ENCODE measurements around the gene PCNX2.

The PCNX2 gene

GRCh38 chr1:233277637-233278606 is 17.6 kb downstream of the PCNX2 start:
- no peaks in the 10 kb centered on the region for H3K27me3 ChIP-seq (ENCODE audit: insufficient read depth, insufficient read length)
- no peaks in the 10 kb centered on the region for H3K4me1 ChIP-seq (ENCODE audit: insufficient read depth, insufficient read length)
- peak overlapping the region; percentile 9 for H3K9ac ChIP-seq (ENCODE audit: insufficient read length, low read depth)
- H3K4me3 ChIP-seq (ENCODE audit: insufficient read length, low read depth), result no peak overlapping the region
- H3K9me3 ChIP-seq (ENCODE audit: insufficient read depth, low read length), result no peaks in the 10 kb centered on the region
- H3K36me3 ChIP-seq (ENCODE audit: insufficient read depth, insufficient read length, low read length), result peaks cover 6% of the 10 kb centered on the region
- DNase-seq (ENCODE audit: low read depth, low spot score), result no peak
- TF ChIP-seq YY1 (IDR thresholded peaks at IDR 0.05; ENCODE audit: insufficient read depth, insufficient read length), result no peak

- Histone ChIP-seq H3K27me3 (ENCODE audit: insufficient read depth, insufficient read length) (no peaks in the 10 kb centered on the region), H3K36me3 (ENCODE audit: insufficient read depth, insufficient read length, low read length) (peaks cover 7% of the 10 kb centered on the region), H3K4me1 (ENCODE audit: insufficient read depth, insufficient read length) (no peaks in the 10 kb centered on the region), H3K4me3 (ENCODE audit: insufficient read length, low read depth) (no peak overlapping the region), H3K9me3 (ENCODE audit: insufficient read depth, low read length) (0 out of 2 replicates have a peak, but pooled peaks cover 8% of the 10 kb centered on the region), H3K9ac (ENCODE audit: insufficient read length, low read depth) (no peak overlapping the region)
- DNase-seq (ENCODE audit: low read depth, low spot score), result no peak
- no peak for TF ChIP-seq ZNF274 (IDR thresholded peaks at IDR 0.05; ENCODE audit: low read depth, low read length)
- no peak for TF ChIP-seq SUZ12 (IDR thresholded peaks at IDR 0.05; ENCODE audit: extremely low read depth, insufficient read depth, insufficient read length)
- no peak for TF ChIP-seq YY1 (IDR thresholded peaks at IDR 0.05; ENCODE audit: insufficient read depth, insufficient read length)
Observed at GRCh38 chr1:233269656-233270055, 25.9 kb downstream of the PCNX2 start.

DNA sequence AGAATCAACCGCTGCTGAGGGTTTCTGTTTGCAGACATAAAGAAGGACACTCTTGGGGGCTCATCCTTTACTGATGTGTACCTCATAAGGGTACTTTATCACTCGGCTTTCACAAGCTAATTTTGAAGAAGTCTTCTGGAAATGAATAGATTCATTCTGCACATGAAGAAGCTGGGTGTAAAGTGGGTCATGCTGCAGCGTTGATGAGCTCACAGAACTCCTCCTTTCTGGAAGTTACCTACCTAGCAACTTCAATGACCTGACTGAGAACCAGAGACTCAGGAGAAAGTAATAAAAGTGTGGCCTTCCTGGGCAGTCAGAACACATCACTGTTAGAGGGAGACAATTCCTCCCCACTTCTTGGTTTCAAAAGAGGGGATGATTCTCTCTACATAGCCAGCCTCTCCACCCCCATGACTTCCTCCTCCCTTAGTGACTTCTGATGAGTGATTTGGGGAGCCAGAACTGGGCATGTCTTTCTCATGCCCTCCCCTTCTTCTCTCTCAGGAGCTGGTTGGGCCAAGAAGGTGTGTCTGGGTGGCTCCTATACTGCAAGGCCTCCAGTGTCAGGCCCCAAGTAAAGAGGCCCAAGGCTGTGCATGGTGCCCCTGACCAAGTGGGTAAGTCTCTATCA is 27.0 kb downstream of the PCNX2 start:
- Histone ChIP-seq H3K36me3 (ENCODE audit: insufficient read depth, insufficient read length, low read length) (peaks cover 7% of the 10 kb centered on the region), H3K9me3 (ENCODE audit: insufficient read depth, low read length) (0 out of 2 replicates have a peak, but pooled peaks cover 8% of the 10 kb centered on the region), H3K9ac (ENCODE audit: insufficient read length, low read depth) (no peak overlapping the region), H3K4me3 (ENCODE audit: insufficient read length, low read depth) (no peak overlapping the region), H3K27me3 (ENCODE audit: insufficient read depth, insufficient read length) (no peaks in the 10 kb centered on the region), H3K4me1 (ENCODE audit: insufficient read depth, insufficient read length) (no peaks in the 10 kb centered on the region)
- TF ChIP-seq SUZ12 (IDR thresholded peaks at IDR 0.05; ENCODE audit: extremely low read depth, insufficient read depth, insufficient read length) (no peak), YY1 (IDR thresholded peaks at IDR 0.05; ENCODE audit: insufficient read depth, insufficient read length) (no peak), ZNF274 (IDR thresholded peaks at IDR 0.05; ENCODE audit: low read depth, low read length) (no peak)
- DNase-seq (ENCODE audit: low read depth, low spot score), result no peak

DNA sequence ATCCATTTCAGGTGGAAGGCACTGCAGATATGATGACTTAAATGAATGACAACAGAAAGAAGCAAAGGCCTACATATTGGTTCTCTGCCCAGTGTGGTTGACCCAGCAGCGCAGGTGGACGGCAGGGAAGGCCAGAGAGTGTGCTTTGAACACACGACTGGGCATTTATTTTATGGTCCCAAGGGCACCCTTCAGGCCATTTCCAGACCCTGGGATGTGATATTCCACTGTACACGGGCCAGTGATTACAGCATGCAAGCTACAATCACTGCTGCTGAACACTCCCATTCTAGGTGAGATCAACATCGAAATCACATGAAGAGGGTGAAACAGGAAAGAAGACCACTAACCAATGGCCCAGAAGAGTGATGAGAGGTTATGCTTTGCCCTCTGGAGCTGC is 33.8 kb downstream of the PCNX2 start:
- Histone ChIP-seq H3K36me3 (ENCODE audit: insufficient read depth, insufficient read length, low read length) (peaks cover 43% of the 10 kb centered on the region), H3K9me3 (ENCODE audit: insufficient read depth, low read length) (0 out of 2 replicates have a peak, but pooled peaks cover 8% of the 10 kb centered on the region), H3K4me3 (ENCODE audit: insufficient read length, low read depth) (no peak overlapping the region), H3K27me3 (ENCODE audit: insufficient read depth, insufficient read length) (no peaks in the 10 kb centered on the region), H3K9ac (ENCODE audit: insufficient read length, low read depth) (no peak overlapping the region), H3K4me1 (ENCODE audit: insufficient read depth, insufficient read length) (no peaks in the 10 kb centered on the region)
- TF ChIP-seq SUZ12 (IDR thresholded peaks at IDR 0.05; ENCODE audit: extremely low read depth, insufficient read depth, insufficient read length), result no peak
- no peak for TF ChIP-seq ZNF274 (IDR thresholded peaks at IDR 0.05; ENCODE audit: low read depth, low read length)
- TF ChIP-seq YY1 (IDR thresholded peaks at IDR 0.05; ENCODE audit: insufficient read depth, insufficient read length), result no peak
- DNase-seq (ENCODE audit: low read depth, low spot score), result no peak

- peaks cover 48% of the 10 kb centered on the region for H3K36me3 ChIP-seq (ENCODE audit: insufficient read depth, insufficient read length, low read length)
- no peaks in the 10 kb centered on the region for H3K4me1 ChIP-seq (ENCODE audit: insufficient read depth, insufficient read length)
- no peaks in the 10 kb centered on the region for H3K27me3 ChIP-seq (ENCODE audit: insufficient read depth, insufficient read length)
- H3K9me3 ChIP-seq (ENCODE audit: insufficient read depth, low read length), result 0 out of 2 replicates have a peak, but pooled peaks cover 7% of the 10 kb centered on the region
- TF ChIP-seq SUZ12 (IDR thresholded peaks at IDR 0.05; ENCODE audit: extremely low read depth, insufficient read depth, insufficient read length), result no peak
- TF ChIP-seq ZNF274 (IDR thresholded peaks at IDR 0.05; ENCODE audit: low read depth, low read length), result no peak
- no peak for TF ChIP-seq YY1 (IDR thresholded peaks at IDR 0.05; ENCODE audit: insufficient read depth, insufficient read length)
- no peak overlapping the region for H3K9ac ChIP-seq (ENCODE audit: insufficient read length, low read depth)
- H3K4me3 ChIP-seq (ENCODE audit: insufficient read length, low read depth), result no peak overlapping the region
- no peak for DNase-seq (ENCODE audit: low read depth, low spot score)
Observed at GRCh38 chr1:233261206-233261605, 34.3 kb downstream of the PCNX2 start.

DNA sequence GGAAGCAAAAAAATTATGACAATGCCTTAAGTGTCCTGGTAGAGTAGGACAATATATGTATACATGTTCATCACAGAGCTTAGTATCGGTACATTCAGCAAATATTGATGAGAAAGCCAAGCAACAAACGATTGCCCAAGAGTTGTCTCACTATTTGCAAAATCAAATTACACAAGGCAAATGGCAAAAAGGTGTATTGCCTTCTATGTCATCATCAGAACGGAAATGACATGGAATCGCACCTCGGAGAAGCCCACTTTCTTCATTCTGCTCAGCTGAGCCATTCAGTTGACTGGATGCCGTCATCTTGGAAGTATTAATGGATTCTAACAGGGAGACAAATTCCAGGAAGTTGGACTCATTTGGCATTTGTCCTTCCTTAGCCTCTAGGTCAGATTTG is 37.7 kb downstream of the PCNX2 start:
- no peaks in the 10 kb centered on the region for H3K9me3 ChIP-seq (ENCODE audit: insufficient read depth, low read length)

GRCh38 chr1:233256789-233257188 is 38.7 kb downstream of the PCNX2 start:
- TF ChIP-seq SUZ12 (IDR thresholded peaks at IDR 0.05; ENCODE audit: extremely low read depth, insufficient read depth, insufficient read length), result no peak
- no peak for TF ChIP-seq YY1 (IDR thresholded peaks at IDR 0.05; ENCODE audit: insufficient read depth, insufficient read length)
- no peak for TF ChIP-seq ZNF274 (IDR thresholded peaks at IDR 0.05; ENCODE audit: low read depth, low read length)
- Histone ChIP-seq H3K9me3 (ENCODE audit: insufficient read depth, low read length) (no peaks in the 10 kb centered on the region), H3K36me3 (ENCODE audit: insufficient read depth, insufficient read length, low read length) (peaks cover 56% of the 10 kb centered on the region), H3K9ac (ENCODE audit: insufficient read length, low read depth) (no peak overlapping the region), H3K4me3 (ENCODE audit: insufficient read length, low read depth) (no peak overlapping the region), H3K27me3 (ENCODE audit: insufficient read depth, insufficient read length) (no peaks in the 10 kb centered on the region), H3K4me1 (ENCODE audit: insufficient read depth, insufficient read length) (no peaks in the 10 kb centered on the region)
- DNase-seq (ENCODE audit: low read depth, low spot score), result no peak

More for the DNA sequence above, 37.7 kb downstream of the PCNX2 start:
- Histone ChIP-seq H3K36me3 (ENCODE audit: insufficient read depth, insufficient read length, low read length) (peaks cover 52% of the 10 kb centered on the region), H3K9ac (ENCODE audit: insufficient read length, low read depth) (no peak overlapping the region), H3K27me3 (ENCODE audit: insufficient read depth, insufficient read length) (no peaks in the 10 kb centered on the region), H3K4me1 (ENCODE audit: insufficient read depth, insufficient read length) (no peaks in the 10 kb centered on the region), H3K4me3 (ENCODE audit: insufficient read length, low read depth) (no peak overlapping the region)
- TF ChIP-seq ZNF274 (IDR thresholded peaks at IDR 0.05; ENCODE audit: low read depth, low read length), result no peak
- TF ChIP-seq YY1 (IDR thresholded peaks at IDR 0.05; ENCODE audit: insufficient read depth, insufficient read length), result no peak
- no peak for TF ChIP-seq SUZ12 (IDR thresholded peaks at IDR 0.05; ENCODE audit: extremely low read depth, insufficient read depth, insufficient read length)
- no peak for DNase-seq (ENCODE audit: low read depth, low spot score)
